HG02678 (cell line): ENCODE results near the gene RPSA.
"Not testable (repeated sequence)": the region's sequence is repeated elsewhere in the genome, so short reads cannot be mapped to it uniquely, and the experiment has no call there.

Experiments used
- ATAC-seq: cut with Tn5 transposase; IDR thresholded peaks from one replicate; pipeline ENCODE4 v1.9.1; 2021; ENCODE audit warnings: mild to moderate bottlenecking, moderate library complexity; ENCODE audit not compliant: unreplicated experiment

RPSA gene

DNA sequence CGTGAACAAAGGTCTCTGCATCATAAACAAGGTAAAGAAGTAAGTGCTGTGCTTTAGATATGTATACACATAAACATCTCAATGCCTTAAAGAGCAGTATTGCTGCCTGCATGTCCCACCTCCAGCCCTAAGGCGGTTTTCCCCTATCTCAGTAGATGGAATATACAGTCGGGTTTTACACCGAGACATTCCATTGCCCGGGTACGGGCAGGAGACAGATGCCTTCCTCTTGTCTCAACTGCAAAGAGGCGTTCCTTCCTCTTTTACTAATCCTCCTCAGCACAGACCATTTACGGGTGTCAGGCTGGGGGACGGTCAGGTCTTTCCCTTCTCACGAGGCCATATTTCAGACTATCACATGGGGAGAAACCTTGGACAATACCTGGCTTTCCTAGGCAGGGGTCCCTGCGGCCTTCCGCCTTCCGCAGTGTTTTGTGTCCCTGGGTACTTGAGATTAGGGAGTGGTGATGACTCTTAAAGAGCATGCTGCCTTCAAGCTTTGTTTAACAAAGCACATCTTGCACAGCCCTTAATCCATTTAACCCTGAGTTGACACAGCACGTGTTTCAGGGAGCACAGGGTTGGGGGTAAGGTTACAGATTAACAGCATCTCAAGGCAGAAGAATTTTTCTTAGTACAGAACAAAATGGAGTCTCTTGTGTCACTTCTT lies 12.2 kb downstream of the RPSA start:
- not testable (repeated sequence) for ATAC-seq

DNA sequence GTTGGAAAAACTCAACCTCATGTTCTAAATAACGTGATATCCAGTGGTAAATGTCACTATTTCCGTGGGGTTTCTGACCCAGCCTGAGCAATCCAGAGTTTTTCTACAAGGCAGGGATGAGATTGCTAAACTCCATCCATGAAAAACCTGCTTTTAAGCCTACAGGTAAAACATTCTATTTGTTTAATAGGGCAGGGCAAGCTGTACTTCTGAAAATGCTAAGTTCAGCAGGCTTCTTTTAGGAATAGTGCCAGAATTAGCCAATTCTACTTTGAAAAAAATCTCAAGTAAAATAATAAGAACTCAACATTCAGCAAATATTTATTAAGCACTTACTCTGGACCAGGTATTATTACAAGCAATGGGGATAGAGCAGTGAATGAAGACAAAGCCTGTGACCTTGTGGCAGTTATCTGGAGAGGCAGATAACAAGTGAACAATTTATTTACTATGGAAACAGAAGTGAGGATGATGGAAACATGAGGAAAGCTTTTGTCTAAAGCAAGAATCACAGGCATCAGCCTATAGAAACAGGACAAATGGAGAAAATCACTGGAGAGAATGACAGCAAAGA lies 13.3 kb downstream of the RPSA start:
- ATAC-seq = no peak

DNA sequence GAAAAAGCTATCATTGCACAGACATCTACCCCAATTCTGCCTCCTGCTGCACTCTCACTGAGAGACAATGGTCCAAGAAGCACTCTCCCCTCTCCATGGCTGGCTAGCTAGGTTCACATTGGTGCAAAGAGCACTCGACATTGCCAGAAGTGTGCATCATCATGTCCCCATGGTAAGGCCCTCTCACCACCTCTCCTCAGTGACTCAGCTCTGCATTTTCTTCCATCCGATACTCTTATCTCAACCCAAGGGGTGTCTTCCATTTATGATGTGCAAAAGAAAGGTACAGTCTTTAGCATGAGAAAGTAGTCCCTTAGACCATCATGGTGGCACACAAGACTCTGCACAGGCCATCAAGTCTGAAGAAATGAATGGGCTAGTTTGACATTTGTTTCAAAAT lies 14.0 kb downstream of the RPSA start:
- ATAC-seq = no peak

DNA sequence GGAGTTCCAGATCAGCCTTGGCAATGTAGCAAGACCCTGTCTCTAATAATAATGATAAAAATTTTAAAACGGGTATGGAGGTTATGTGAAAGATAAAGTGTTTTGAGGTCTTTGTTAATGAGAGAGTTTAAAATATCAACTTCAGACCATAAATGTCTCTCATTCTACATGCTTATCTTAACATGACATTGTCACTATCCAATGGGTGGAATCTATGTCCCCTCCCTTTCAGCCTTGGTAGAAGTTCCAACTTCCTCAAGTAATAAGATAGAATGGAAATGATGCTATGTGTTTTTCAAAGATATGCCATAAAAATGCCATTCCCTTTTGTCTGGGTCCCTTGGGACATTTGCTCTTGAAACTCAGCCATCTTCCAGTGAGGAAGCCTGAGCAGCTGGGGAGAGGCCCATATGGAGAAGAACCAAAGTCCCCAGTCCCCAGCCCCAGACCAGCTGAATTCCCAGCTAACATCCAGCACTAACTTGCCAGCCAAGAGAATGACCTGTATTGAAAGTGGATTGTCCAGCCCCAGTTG lies 17.0 kb downstream of the RPSA start:
- ATAC-seq = no peak

DNA sequence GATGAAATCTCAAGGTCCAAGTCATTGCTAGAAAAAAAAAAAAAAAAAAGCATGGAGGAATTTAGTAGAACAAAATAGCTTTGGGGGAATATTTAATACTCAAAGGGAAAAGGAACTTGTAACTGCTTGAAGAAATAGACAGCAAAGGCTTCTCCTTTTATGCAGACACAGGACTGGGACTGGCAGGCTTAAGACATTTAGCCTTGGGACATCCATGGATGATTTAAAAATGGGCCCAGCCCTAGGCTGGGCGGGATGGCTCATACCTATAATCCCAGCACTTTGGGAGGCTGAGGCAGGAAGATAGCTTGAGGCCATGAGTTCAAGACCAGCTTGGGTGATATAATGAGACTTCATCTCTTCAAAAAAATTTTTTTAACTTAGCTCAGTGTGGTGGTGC lies 19.8 kb downstream of the RPSA start:
- ATAC-seq = no peak

DNA sequence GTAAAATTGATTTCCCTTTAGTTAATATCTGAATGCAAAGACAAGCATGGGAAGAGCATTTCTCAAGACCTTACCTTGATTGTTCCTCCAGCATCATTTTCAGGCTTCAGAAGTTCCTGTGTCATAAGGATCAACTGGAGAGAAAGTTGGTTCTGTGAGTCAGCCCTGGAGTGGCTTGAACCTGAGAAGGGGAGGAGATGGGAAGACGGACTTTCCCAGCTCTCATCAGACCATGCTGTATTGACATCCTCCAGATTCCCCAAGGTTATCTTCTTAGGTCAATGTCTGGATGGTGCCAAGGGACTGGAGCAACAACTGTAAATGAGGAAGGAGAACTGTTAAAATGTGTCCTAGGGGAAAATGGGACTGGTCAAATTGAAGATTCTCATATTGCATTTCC lies 21.0 kb downstream of the RPSA start:
- no peak for ATAC-seq

DNA sequence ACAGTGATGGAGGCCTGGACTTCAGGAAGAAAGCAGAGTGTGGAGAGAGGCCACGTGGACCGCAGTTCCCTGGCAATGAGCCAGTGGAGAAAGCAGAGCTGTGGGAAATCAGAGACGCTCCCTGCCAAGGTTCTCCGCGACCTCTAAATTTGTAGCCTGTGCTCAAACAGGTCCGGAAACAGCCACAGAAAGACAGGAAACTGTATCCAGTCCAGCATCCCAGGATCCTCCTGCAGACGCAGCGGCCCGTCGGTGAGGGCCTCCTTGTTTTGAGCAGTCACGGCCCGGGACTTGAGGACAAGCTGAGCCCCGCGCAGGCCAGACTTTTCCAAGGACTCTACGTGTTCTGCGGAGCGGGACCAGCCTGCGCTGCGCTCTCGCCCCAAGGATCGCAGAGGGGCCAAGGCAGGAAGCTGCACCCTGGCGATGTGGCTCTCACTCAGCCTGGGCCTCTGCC lies 22.3 kb downstream of the RPSA start:
- no peak for ATAC-seq

DNA sequence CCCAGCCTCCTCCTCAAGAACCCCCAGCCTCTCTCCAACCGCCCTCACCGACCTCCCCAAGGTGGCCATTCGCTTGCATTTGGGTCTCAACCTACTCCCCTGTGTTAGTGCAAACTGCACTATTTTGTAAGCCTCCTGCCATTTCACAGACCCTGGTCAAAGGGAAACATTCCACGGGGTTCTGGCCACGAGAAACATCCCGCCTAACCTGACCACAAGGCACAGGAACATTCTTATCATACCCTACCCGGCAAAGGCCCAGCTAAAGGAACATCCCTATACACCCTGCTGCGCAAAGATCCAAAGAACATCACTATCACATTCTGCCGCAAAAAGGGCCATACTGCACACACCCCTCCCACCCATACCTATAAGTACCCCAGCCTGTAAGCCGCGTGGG lies 22.9 kb downstream of the RPSA start:
- no peak for ATAC-seq

DNA sequence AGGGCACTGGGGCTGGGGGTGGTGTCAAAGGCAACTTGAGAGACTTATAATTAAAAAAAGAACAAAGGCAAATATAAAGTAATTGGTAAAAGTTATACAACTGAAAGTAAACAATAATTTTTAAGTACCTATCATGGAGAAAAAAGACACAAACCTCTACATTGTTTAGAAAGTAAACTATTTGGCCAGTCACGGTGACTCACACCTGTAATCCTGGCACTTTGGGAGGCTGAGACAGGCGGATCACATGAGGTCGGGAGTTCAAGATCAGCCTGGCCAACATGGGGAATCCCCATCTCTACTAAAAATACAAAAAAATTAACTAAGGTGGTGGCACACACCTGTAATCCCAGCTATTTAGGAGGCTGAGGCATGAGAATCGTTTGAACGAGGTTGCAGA lies 25.8 kb downstream of the RPSA start:
- ATAC-seq = no peak

DNA sequence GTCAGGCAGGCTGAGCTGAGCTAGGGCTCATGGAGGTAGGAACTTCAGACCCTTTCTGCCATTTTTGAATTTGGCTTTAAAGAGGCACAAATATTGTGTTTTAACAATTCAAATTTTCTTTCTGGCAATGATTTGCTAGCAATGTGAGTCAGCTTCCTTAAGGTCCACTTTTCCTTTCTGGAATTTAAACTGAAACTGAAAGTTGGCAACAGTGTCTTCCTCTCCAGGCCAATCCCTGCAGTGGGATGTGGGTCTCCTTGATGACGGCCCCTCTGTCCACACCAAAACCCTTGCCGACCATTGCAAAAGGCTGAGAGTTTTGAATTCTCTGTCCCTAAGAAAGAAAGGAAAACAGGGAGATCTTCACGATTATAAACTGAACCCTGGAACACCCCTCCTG lies 27.1 kb downstream of the RPSA start:
- ATAC-seq = no peak

DNA sequence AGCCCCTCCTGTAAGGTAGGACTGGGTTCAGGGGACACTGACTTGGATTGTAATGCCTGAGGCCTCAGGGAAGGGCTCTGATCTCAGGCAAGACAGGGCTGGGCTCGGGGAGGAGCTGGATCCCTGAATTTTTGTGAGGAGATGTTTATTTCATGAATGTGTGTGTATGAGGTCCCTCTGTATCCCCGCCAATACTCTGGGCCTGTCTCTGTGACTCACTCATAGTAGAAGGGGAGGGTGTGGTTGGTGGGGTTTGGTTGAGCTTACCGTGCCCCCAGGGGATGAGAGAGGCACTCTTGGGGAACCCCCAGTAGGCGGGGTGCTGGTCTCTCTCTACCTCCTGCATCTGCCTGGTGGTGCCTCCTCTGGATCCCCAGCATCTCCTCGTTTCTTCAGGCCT lies 28.1 kb downstream of the RPSA start:
- ATAC-seq = peak; percentile 66

DNA sequence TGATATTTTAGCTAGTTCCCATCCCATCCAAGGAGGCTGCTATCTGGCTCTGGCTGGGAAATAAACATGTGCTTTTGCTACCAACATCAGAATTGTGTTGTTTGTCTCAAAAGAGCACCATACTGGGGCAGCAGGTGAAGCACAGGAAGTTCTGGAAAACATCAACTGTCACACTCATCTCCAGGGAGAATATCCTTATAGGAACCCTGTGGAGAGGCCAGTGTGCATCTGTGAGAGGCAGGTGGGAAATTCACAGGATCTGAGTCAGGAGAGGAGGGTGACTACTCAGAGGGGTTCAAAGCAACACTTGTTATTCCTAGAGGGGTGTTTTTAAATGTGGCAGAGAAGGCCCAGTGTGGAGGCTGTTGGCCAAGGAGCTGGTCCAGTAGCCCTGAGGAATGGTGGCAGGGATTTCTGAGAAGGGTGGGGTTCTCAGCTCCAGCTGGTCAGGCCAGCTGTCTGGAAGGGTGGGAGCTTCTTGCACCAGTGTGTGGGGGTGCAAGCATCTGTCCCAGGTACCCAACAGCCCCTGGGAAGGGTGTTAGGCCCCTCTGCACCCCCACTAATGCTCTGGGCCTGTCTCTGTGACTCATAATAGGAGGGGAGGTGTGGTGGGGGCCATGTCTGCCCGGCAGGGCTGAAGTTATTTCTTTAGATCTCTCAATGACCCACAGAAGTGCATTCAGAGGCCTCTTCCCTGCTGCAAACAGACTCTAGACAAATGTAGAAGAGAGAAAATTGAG lies 28.7 kb downstream of the RPSA start:
- no peak for ATAC-seq

DNA sequence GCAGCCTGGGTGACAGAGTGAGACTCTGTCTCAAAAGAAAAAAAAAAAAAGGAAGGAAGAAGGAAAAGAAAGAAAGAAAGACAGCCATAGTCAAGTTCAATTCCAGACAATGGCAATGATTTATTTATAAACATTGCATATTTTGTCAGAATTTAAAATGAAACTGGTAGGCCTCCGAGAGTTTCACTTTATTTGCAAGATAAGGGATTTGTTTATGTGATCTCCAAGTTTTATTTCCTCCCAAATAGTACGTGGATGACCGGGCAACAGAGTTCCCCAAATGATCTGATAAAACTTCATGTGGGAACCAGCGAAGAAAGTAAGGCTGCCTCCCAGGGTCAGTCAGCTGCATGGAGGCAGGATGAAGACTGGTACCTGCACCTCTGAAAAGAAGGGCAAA lies 32.4 kb downstream of the RPSA start:
- no peak for ATAC-seq

DNA sequence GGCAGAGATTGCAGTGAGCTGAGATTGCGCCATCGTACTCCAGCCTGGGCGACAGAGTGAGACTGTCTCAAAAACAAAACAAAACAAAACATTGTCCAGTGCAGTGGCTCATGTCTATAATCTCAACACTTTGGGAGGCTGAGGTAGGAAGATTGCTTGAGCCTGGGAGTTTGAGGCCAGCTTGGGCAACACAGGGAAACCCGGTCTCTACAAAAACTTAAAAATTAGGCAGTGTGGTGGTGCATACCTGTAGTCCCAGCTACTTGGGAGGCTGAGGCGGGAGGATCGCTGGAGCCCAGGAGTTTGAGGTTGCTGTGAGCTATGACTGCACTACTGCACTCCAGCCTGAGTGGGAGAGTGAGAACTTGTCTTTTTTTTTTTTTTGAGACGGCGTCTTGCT lies 33.8 kb downstream of the RPSA start:
- no peak for ATAC-seq

DNA sequence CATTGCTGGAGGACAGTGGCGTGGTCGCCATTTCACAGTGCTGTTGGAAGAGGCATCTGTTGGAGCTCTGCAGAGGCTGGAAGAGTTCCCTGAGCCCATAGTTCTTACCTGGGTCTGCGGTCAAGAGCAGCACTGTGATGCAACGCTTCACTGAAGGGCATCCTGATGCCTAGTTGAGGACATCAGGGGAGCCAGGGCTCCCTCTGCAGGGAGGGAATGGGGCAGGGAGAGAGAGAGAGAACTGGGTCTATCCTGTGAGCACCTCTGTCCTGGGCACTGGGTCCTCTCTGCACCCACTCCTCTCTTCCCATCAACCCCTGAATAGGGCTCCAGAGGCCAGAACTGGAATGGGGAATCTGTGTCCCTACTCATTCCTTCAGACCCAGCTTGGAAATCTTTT lies 37.0 kb downstream of the RPSA start:
- ATAC-seq = no peak

DNA sequence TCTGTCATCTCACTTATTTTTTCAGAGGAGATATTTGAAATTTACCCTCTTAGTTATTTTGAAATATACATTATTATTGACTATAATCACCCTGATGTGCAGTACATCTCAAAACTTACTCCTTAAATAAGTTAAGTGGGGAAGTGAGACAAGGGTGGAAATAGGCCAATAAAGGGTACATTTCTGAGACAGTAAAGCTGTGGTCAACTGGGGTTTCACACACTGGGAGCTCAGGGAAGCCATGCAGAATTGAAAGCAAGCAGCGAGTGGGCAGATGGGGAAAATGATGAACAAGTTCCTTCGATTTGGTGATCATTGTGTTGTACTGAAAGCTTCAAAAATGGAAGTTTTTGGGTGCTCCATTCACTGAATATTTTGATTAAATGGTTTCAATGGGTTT lies 39.4 kb downstream of the RPSA start:
- ATAC-seq = no peak

DNA sequence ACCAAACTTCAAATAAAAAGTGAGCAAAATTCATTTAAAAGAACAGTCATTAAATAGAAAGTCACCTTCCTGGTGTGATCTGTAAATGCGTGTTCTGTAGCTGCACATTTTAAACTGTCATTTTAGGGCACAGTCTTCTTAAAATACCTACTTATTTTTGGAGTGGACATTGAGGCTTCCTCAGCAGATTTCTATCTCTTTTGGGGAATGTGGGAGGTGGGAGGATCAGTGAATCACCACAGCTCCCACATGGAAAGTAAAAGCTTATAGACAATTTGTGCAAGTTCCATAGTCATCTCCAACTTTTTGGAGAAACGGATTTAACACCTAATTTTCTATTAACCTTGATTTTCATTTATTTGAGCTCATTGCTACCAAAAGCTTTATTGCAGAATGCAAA lies 39.9 kb downstream of the RPSA start:
- no peak for ATAC-seq

DNA sequence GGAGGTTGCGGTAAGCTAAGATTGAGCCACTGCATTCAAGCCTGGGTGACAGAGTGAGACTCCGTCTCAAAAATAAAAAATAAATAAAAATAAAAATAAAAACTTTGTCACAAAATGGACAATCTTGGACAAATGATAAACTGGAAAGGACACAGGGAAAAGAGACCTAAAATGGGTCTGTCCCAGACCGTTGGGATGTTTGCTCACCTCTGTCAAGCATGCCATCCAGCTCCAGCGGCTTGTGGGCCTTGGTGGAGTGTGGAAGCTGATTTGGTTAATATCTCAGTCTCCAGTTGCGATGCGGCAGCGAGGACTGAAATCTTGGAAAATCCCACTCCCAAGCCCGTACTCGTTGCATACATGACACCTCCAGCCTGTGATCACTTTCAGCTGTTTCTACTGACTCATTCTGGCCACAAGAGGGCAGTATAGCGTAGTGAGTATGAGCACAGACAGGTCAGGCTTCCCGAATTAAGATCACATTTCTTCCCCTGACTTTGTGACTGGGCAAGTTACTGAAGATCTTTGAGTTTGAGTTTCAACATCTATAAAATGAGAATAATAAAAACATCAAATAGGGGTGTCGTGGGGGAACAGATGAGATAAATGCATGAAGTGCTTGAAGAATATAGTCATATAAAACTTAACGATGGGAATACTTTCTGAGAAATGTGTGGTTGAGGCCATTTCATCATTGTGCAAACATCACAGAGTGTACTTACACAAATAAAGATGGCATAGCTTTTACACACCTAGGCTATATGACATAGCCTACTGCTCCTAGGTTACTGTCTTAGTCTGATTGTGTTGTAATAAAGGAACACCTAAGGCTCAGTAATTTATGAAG lies 41.3 kb downstream of the RPSA start:
- peak; percentile 93 for ATAC-seq

DNA sequence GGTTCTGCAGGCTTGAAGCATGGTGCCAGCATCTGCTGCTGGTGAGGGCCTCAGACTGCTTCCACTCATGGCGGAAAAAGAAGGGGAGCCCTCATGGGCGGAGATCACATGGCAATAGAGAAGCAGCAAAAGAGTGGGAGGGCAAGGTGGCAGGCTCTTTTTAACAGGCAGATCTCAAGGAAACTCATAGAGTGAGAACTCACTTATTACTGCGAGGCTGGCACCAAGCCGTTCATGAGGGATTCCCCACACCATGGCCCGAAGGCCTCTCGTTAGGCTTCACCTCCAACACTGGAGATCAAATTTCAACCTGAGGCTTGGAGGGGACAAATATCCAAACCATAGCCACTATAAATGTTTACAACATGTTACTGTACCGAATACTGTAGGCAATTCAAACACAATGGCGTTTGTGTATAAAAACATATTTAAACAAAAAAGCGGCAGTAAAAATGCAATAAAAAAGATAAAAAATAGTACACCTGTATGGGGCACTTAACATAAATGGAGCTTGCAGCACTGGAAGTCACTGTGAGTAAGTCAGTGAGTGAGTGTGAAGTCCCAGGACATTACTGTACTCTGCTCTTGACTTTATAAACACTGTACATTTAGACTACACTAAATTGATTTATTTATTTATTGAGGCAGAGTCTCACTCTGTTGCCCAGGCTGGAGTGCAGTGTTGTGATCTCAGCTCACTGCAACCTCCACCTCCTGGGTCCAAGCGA lies 42.1 kb downstream of the RPSA start:
- no peak for ATAC-seq

DNA sequence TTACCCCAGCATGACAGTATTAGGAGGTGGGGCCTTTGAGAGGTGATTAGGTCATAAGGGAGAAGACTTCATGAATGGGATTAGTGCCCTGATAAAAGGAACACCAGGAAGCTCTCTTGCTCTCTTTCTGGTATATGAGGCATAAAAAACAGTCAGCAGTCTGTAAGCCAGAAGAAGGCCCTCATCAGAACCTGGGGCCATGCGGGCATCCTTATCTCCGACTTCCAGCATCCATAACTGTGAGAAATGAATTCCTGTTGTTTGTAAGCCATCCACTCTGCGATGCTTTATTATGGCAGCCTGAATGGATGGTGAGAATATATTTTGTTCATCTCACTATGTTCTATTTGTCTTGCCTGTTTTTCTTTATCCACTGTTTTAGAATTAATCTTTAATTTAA lies 43.3 kb downstream of the RPSA start:
- ATAC-seq = no peak

DNA sequence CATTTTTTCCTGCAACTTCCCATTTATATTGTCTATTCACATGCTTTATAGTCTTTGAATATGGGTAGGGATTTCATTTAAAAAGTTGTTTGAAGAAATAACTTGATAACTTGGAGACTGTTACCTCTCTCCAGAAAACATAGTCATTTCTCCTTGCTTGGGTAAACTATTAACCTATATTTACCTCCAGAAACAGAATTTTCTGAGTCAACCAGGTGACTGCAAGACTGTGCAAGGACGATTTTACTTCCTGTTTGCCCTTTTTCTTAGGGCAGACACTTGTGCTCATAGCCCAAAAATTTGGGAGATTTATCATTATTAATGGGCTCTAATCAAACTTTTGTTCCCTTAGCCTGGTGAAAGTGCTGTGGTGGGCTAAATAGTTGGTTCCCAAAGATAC lies 46.6 kb downstream of the RPSA start:
- no peak for ATAC-seq
